8988T (cell line): ENCODE results near the gene ARHGAP31.

Source experiments
- DNase-seq: peaks from one replicate; pipeline ENCODE4 v3.0.0; 2011

The ARHGAP31 gene

GRCh38 chr3:119396870-119397269, 102.7 kb downstream of the ARHGAP31 start:
- DNase-seq = no peak

GRCh38 chr3:119400466-119400865, 106.3 kb downstream of the ARHGAP31 start:
- no peak for DNase-seq

GRCh38 chr3:119401069-119401468, 106.9 kb downstream of the ARHGAP31 start:
- no peak for DNase-seq

GRCh38 chr3:119401503-119402440, 107.6 kb downstream of the ARHGAP31 start:
- DNase-seq = no peak

GRCh38 chr3:119402791-119403190, 108.6 kb downstream of the ARHGAP31 start:
- no peak for DNase-seq

- DNase-seq = no peak
Observed at GRCh38 chr3:119403201-119403600, 109.0 kb downstream of the ARHGAP31 start.

GRCh38 chr3:119405315-119405714, 111.1 kb downstream of the ARHGAP31 start:
- DNase-seq = no peak

GRCh38 chr3:119408243-119408950, 114.2 kb downstream of the ARHGAP31 start:
- DNase-seq = no peak

GRCh38 chr3:119409844-119410243, 115.7 kb downstream of the ARHGAP31 start:
- no peak for DNase-seq

GRCh38 chr3:119413603-119414280, 119.6 kb downstream of the ARHGAP31 start:
- no peak for DNase-seq

- DNase-seq = no peak
Observed at GRCh38 chr3:119416873-119417272, 122.7 kb downstream of the ARHGAP31 start.

- no peak for DNase-seq
Observed at GRCh38 chr3:119417771-119418512, 123.8 kb downstream of the ARHGAP31 start.

- DNase-seq = no peak
Observed at GRCh38 chr3:119418641-119419040, 124.5 kb downstream of the ARHGAP31 start.

- no peak for DNase-seq
Observed at GRCh38 chr3:119420196-119420595, 126.0 kb downstream of the ARHGAP31 start.

GRCh38 chr3:119427669-119428068, 133.5 kb downstream of the ARHGAP31 start:
- DNase-seq = no peak

- DNase-seq = no peak
Observed at GRCh38 chr3:119428538-119428937, 134.4 kb downstream of the ARHGAP31 start.

GRCh38 chr3:119433613-119434325, 139.6 kb downstream of the ARHGAP31 start:
- no peak for DNase-seq

GRCh38 chr3:119434703-119435102, 140.5 kb downstream of the ARHGAP31 start:
- DNase-seq = no peak

- DNase-seq = no peak
Observed at GRCh38 chr3:119436977-119437376, 142.8 kb downstream of the ARHGAP31 start.

GRCh38 chr3:119437691-119438258, 143.6 kb downstream of the ARHGAP31 start:
- no peak for DNase-seq

GRCh38 chr3:119443179-119443578, 149.0 kb downstream of the ARHGAP31 start:
- no peak for DNase-seq

- DNase-seq = no peak
Observed at GRCh38 chr3:119444590-119444989, 150.4 kb downstream of the ARHGAP31 start.
